ES-I3 (cell line): ENCODE results near the gene GNG7.
"Not testable (repeated sequence)": the region's sequence is repeated elsewhere in the genome, so short reads cannot be mapped to it uniquely, and the experiment has no call there.

Source experiments
- H3K36me3 ChIP-seq: 2 replicates; pipeline ENCODE4 v1.6.1; 2013; ENCODE audit warnings: mild to moderate bottlenecking, low read length, control low read depth, moderate library complexity; ENCODE audit not compliant: insufficient read depth
- H3K4me1 ChIP-seq: 2 replicates; pipeline ENCODE4 v1.6.1; 2013; ENCODE audit warnings: mild to moderate bottlenecking, control low read depth, low read length; ENCODE audit not compliant: insufficient read depth
- H3K9ac ChIP-seq: 2 replicates; pipeline ENCODE4 v1.6.1; 2013; ENCODE audit warnings: low read depth, mild to moderate bottlenecking, low read length, moderate library complexity
- H3K9me3 ChIP-seq: 2 replicates; pipeline ENCODE4 v1.6.1; 2013; ENCODE audit warnings: mild to moderate bottlenecking, low read length, moderate library complexity; ENCODE audit not compliant: control insufficient read depth, insufficient read depth

The GNG7 gene

DNA sequence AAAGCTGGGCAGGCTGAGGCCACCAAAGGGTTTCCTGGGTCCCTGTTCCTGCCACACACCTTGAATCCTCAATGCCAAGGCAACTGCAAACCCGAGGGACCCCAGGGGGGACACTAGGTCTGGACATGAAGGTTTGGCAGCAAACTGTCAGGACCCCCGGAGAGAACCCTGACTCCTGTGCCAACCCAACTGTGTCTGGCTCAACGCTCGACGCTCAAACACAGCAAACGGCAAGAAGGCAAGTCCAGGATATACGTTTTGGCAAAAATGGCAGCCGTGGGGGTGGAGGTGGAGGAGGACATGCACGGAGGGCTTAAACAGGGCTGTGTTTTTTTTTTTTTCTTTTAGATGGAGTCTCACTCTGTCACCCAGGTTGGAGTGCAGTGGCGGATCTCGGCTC is 153.5 kb downstream of the GNG7 start:
- Histone ChIP-seq H3K9ac (no peak overlapping the region), H3K4me1 (peaks cover 3% of the 10 kb centered on the region), H3K9me3 (no peaks in the 10 kb centered on the region), H3K36me3 (no peaks in the 10 kb centered on the region)

DNA sequence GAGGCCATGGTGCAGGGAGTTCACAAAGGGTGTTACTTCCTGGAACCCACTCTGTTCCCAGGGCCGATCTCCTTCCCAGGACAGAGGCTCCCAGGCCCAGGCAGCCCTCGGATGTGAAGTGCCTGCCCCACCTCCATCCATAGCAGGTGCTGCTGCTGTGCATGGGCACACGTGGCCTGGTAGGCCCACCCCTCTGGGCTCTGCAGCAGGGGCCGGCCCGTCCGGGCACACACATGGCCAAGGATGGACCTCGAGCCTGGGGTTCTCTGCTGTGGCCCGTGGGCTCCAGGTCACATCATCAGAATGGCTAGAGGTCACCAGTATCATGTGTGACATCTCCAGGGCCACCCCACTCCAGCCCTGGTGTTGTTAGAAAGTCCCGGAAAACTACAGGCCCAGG is 154.8 kb downstream of the GNG7 start:
- Histone ChIP-seq H3K9me3 (no peaks in the 10 kb centered on the region), H3K36me3 (no peaks in the 10 kb centered on the region), H3K4me1 (peaks cover 6% of the 10 kb centered on the region)

GRCh38 chr19:2547033-2547680 is 155.3 kb downstream of the GNG7 start:
- Histone ChIP-seq H3K9ac (no peak overlapping the region), H3K36me3 (no peaks in the 10 kb centered on the region), H3K4me1 (peaks cover 10% of the 10 kb centered on the region), H3K9me3 (no peaks in the 10 kb centered on the region)

More for the DNA sequence above, 154.8 kb downstream of the GNG7 start:
- H3K9ac ChIP-seq = no peak overlapping the region

DNA sequence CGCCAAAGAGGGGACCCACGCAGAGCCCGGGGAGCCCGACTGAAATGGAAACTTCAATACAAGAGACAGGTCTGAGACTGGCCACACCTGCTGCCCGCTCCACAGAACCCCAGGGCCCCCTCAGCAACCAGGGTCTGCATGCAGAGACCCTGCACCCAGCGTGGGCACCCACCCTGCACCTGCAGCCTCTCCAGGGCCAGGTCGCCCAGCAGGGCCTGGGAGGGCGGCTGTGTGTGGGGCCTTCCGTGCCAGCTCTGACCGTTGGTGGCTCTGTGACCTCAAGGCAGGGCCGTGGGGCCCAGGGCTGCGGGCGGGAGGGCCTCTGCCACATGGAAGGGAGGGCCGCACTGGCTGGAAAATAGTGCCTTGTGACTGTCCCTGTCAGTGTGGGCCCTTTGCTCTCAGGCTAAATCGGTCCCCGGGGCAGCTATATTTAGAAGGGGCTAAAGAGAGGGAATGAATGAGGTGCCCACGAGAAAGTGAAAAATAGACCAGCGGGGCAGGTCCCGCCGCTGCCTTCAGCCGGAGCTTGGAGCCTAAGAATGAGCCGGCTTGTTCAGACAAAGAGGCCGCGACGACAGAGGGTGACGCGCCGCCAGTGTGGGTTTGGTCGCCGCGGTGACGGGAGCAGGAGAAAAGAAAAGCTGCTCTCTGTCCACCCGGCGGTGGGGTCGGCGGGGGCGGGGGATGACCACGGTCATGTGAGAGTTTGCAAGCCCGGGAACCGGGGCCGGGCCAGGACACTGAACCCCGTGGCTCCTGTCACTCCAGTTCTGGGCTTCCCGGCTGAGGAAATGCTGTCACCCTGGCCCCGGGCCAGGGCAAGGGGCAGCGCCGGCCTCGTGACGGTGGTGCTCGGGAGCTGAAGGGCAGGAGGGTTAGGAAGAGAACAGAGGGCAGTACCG is 156.1 kb downstream of the GNG7 start:
- H3K4me1 ChIP-seq = peaks cover 10% of the 10 kb centered on the region
- no peaks in the 10 kb centered on the region for H3K9me3 ChIP-seq
- H3K9ac ChIP-seq = no peak overlapping the region
- H3K36me3 ChIP-seq = no peaks in the 10 kb centered on the region

- H3K4me1 ChIP-seq = peaks cover 10% of the 10 kb centered on the region
- not testable (repeated sequence) for H3K9ac ChIP-seq
Measured at GRCh38 chr19:2545416-2546127, 156.9 kb downstream of the GNG7 start.

DNA sequence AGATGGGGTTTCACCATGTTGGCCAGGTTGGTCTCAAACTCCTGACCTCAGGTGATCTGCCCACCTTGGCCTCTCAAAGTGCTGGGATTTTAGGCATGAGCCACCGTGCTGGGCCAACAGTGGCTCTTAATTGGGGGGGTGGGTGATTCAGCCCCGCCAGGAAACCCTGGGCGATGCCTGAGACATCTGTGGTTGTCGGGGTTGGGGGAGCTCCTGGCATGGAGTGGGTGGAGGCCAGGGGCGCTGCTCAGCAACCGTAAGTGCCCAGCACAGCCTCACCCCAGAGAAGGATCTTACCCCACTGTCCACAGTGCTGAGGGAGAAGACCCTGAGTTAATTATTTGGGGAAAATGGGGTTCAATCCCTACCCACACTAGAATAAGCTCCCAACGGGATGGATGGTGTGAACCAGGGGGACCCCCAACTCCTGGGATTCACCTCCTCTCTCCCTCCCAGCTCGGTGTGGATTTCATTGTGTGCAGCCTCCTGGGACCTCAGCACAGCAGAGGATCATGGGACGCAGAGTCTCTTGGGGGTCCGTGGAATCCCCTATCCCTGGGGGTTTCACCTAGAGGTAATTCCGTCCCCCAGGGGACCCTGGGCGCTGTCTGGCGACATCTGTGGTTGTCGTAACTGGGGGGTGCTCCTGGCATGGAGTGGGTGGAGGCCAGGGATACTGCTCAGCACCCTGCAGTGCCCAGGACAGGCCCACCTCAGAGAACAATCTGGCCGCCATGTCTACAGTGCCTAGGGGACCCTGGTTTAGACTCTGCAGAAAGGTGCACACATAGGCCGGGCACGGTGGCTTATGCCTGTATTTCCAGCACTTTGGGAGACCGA is 157.7 kb downstream of the GNG7 start:
- peaks cover 10% of the 10 kb centered on the region for H3K4me1 ChIP-seq
- no peak overlapping the region for H3K9ac ChIP-seq
- no peaks in the 10 kb centered on the region for H3K9me3 ChIP-seq
- H3K36me3 ChIP-seq = no peaks in the 10 kb centered on the region

More at GRCh38 chr19:2545416-2546127, 156.9 kb downstream of the GNG7 start:
- not testable (repeated sequence) for H3K9me3 ChIP-seq, H3K36me3 ChIP-seq

DNA sequence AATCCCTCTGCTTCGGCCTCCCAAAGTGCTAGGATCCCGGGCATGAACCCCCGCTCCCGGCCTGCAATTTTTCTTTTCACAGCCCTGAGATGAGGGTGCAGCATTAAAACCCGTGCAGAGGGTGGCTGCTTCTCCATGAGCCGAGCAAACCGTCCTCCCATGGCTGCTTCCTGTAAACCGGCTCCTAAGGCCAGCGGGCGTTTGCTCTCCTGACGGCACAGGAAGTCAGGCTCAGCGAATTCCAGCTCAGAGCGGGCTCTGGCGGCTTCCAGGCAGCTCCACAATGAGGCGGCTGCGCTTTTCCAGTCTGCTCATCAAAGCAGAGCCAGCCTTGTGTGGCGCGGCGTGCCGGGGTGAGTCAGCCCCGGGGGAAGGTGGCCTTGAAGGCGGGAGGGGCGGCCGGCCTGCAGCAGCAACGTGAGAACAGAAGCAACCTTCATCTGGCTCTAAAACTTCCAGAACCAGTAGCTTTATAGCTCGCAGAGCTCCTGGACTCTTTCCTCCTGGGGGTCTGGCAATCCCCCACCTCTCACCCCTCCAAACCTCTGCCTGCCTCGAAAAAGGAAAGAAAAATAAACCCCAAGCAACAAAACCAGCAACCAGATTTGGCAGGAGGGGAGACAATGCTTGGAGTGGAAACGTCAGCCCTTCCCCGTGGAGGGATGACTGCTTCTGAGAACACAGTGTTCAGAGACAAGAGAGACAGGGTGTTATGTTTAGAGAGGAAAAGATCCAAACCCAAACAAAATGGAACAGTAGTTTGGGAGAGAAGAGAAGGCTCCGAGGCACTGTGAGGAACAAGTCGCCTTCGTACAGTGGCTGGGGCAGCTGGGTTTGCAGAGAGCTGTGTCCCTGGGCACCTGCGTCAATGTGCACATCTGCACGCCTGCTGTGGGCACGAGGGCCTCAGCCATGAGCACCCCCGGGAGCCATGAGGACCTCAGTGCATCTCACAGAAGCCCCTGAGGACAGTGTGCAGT is 158.7 kb downstream of the GNG7 start:
- H3K9me3 ChIP-seq = no peaks in the 10 kb centered on the region
- no peaks in the 10 kb centered on the region for H3K36me3 ChIP-seq
- H3K4me1 ChIP-seq = peaks cover 10% of the 10 kb centered on the region
- H3K9ac ChIP-seq = peak overlapping the region; percentile 7; the same call in 1 of the 2 replicates

GRCh38 chr19:2543072-2543462 is 159.4 kb downstream of the GNG7 start:
- H3K36me3 ChIP-seq, H3K9ac ChIP-seq, H3K9me3 ChIP-seq: not testable (repeated sequence)
- H3K4me1 ChIP-seq = peaks cover 10% of the 10 kb centered on the region

GRCh38 chr19:2542341-2543069 is 160.0 kb downstream of the GNG7 start:
- Histone ChIP-seq H3K9ac (no peak overlapping the region), H3K9me3 (no peaks in the 10 kb centered on the region), H3K4me1 (peaks cover 10% of the 10 kb centered on the region), H3K36me3 (no peaks in the 10 kb centered on the region)

DNA sequence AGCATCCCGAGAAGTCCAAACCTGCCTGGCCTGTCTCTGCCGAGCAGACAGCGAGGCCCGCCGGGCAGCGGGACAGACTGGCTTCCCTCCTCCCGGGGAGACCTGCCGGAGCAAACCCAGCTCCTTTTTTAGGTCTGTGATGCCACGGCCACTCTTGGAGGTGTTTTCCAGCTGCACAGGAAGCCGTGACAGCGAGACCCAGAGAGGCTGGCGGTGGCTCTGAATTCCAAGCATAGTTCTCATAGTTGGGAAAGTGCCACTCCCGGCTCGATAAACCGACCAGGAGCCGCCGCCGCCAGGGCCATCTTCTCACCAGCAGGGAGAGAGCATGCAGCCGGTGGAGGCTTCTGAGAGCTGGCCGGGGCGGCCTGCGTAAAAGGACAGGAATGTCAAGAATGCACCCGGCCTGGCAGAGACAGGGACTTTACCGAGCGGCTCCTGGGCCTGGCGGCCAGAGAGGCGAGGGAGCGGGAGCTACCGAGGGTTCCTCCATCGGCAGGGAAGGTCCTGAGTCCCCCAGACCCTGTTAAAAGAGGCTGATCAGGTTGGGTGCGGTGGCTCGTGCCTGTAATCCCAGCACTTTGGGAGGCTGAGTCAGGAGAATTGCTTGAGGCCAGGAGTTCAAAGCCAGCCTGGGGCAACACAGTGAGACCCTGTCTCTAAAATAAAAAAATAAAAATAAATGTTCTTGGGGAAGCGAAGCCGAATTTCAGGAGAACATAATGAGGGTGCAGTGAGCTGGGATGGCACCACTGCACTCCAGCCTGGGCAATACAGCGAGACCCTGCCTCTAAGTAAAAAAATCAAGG is 161.6 kb downstream of the GNG7 start:
- Histone ChIP-seq H3K4me1 (peaks cover 10% of the 10 kb centered on the region), H3K9me3 (no peaks in the 10 kb centered on the region), H3K36me3 (no peaks in the 10 kb centered on the region), H3K9ac (peak overlapping the region; percentile 2; the same call in 1 of the 2 replicates)

- Histone ChIP-seq H3K36me3 (no peaks in the 10 kb centered on the region), H3K9me3 (no peaks in the 10 kb centered on the region), H3K9ac (peak overlapping the region; percentile 2; the same call in 1 of the 2 replicates), H3K4me1 (peaks cover 10% of the 10 kb centered on the region)
Measured at GRCh38 chr19:2540251-2540645, 162.2 kb downstream of the GNG7 start.
